Measurements from ENCODE around the gene BSND.

Gene BSND

GRCh38 chr1:54991939-54992338, 6.8 kb upstream of the BSND start:
- Histone ChIP-seq H3K4me1 (ENCODE audit: control insufficient read depth in 1 of 2, insufficient read depth in 2 of 2, low read length in 2 of 2) (no peaks in the 10 kb centered on the region), H3K36me3 (ENCODE audit: control insufficient read depth in 1 of 2, insufficient read depth in 2 of 2, low read length in 2 of 2) (no peaks in the 10 kb centered on the region), H3K27me3 (ENCODE audit: control insufficient read depth in 1 of 2, insufficient read depth in 2 of 2, low read length in 2 of 2) (peaks cover under 1 to 11% of the 10 kb centered on the region in 2 donors), H3K27ac (ENCODE audit: low read depth, low read length) (no peak overlapping the region), H3K9ac (ENCODE audit: low read depth in 1 of 2, low read length in 2 of 2) (no peak overlapping the region), H3K9me3 (ENCODE audit: control insufficient read depth in 1 of 2, low read length in 2 of 2) (no peaks in the 10 kb centered on the region), H3K4me3 (ENCODE audit: low read depth in 1 of 2, low read length in 2 of 2) (no peak overlapping the region)

GRCh38 chr1:54993140-54993539, 5.6 kb upstream of the BSND start:
- no peak overlapping the region for H3K27ac ChIP-seq (ENCODE audit: low read depth, low read length)
- no peaks in the 10 kb centered on the region for H3K9me3 ChIP-seq (ENCODE audit: control insufficient read depth in 1 of 2, low read length in 2 of 2)
- H3K9ac ChIP-seq (ENCODE audit: low read depth in 1 of 2, low read length in 2 of 2) = no peak overlapping the region
- no peaks in the 10 kb centered on the region for H3K4me1 ChIP-seq (ENCODE audit: control insufficient read depth in 1 of 2, insufficient read depth in 2 of 2, low read length in 2 of 2)
- H3K36me3 ChIP-seq (ENCODE audit: control insufficient read depth in 1 of 2, insufficient read depth in 2 of 2, low read length in 2 of 2) = no peaks in the 10 kb centered on the region
- H3K27me3 ChIP-seq (ENCODE audit: control insufficient read depth in 1 of 2, insufficient read depth in 2 of 2, low read length in 2 of 2) = peaks cover 8 to 21% of the 10 kb centered on the region in 2 donors
- H3K4me3 ChIP-seq (ENCODE audit: low read depth in 1 of 2, low read length in 2 of 2) = no peak overlapping the region

- H3K4me1 ChIP-seq (ENCODE audit: control insufficient read depth in 1 of 2, insufficient read depth in 2 of 2, low read length in 2 of 2) = no peaks in the 10 kb centered on the region
- H3K9ac ChIP-seq (ENCODE audit: low read depth in 1 of 2, low read length in 2 of 2) = no peak overlapping the region
- no peak overlapping the region for H3K4me3 ChIP-seq (ENCODE audit: low read depth in 1 of 2, low read length in 2 of 2)
- H3K9me3 ChIP-seq (ENCODE audit: control insufficient read depth in 1 of 2, low read length in 2 of 2) = no peaks in the 10 kb centered on the region
- no peak overlapping the region for H3K27ac ChIP-seq (ENCODE audit: low read depth, low read length)
- H3K27me3 ChIP-seq (ENCODE audit: control insufficient read depth in 1 of 2, insufficient read depth in 2 of 2, low read length in 2 of 2) = peaks cover 8 to 24% of the 10 kb centered on the region in 2 donors
- H3K36me3 ChIP-seq (ENCODE audit: control insufficient read depth in 1 of 2, insufficient read depth in 2 of 2, low read length in 2 of 2) = no peaks in the 10 kb centered on the region
Measured at GRCh38 chr1:54994355-54994990, 4.3 kb upstream of the BSND start.

- no peak overlapping the region for H3K4me3 ChIP-seq (ENCODE audit: low read depth in 1 of 2, low read length in 2 of 2)
- no peaks in the 10 kb centered on the region for H3K36me3 ChIP-seq (ENCODE audit: control insufficient read depth in 1 of 2, insufficient read depth in 2 of 2, low read length in 2 of 2)
- no peaks in the 10 kb centered on the region for H3K9me3 ChIP-seq (ENCODE audit: control insufficient read depth in 1 of 2, low read length in 2 of 2)
- no peak overlapping the region for H3K9ac ChIP-seq (ENCODE audit: low read depth in 1 of 2, low read length in 2 of 2)
- H3K27me3 ChIP-seq (ENCODE audit: control insufficient read depth in 1 of 2, insufficient read depth in 2 of 2, low read length in 2 of 2) = peaks cover 8 to 24% of the 10 kb centered on the region in 2 donors
- H3K4me1 ChIP-seq (ENCODE audit: control insufficient read depth in 1 of 2, insufficient read depth in 2 of 2, low read length in 2 of 2) = no peaks in the 10 kb centered on the region
- no peak overlapping the region for H3K27ac ChIP-seq (ENCODE audit: low read depth, low read length)
Measured at GRCh38 chr1:54995013-54995760, 3.5 kb upstream of the BSND start.

- Histone ChIP-seq H3K4me3 (ENCODE audit: low read depth in 1 of 2, low read length in 2 of 2) (no peak overlapping the region), H3K27ac (ENCODE audit: low read depth, low read length) (no peak overlapping the region), H3K9ac (ENCODE audit: low read depth in 1 of 2, low read length in 2 of 2) (no peak overlapping the region), H3K4me1 (ENCODE audit: control insufficient read depth in 1 of 2, insufficient read depth in 2 of 2, low read length in 2 of 2) (no peaks in the 10 kb centered on the region), H3K27me3 (ENCODE audit: control insufficient read depth in 1 of 2, insufficient read depth in 2 of 2, low read length in 2 of 2) (peaks cover 8 to 29% of the 10 kb centered on the region in 2 donors), H3K36me3 (ENCODE audit: control insufficient read depth in 1 of 2, insufficient read depth in 2 of 2, low read length in 2 of 2) (no peaks in the 10 kb centered on the region), H3K9me3 (ENCODE audit: control insufficient read depth in 1 of 2, low read length in 2 of 2) (no peaks in the 10 kb centered on the region)
Measured at GRCh38 chr1:54995835-54996234, 2.9 kb upstream of the BSND start.

- H3K27ac ChIP-seq (ENCODE audit: low read depth, low read length) = no peak overlapping the region
- peak overlapping the region in 1 of 2 donors; percentile 30 for H3K4me3 ChIP-seq (ENCODE audit: low read depth in 1 of 2, low read length in 2 of 2)
Measured at GRCh38 chr1:54996359-54996868, 2.3 kb upstream of the BSND start.

GRCh38 chr1:54996869-54997710, 1.6 kb upstream of the BSND start:
- Histone ChIP-seq H3K36me3 (ENCODE audit: control insufficient read depth in 1 of 2, insufficient read depth in 2 of 2, low read length in 2 of 2) (no peaks in the 10 kb centered on the region), H3K4me3 (ENCODE audit: low read depth in 1 of 2, low read length in 2 of 2) (peak overlapping the region in 1 of 2 donors; percentile 30), H3K4me1 (ENCODE audit: control insufficient read depth in 1 of 2, insufficient read depth in 2 of 2, low read length in 2 of 2) (no peaks in the 10 kb centered on the region), H3K27ac (ENCODE audit: low read depth, low read length) (no peak overlapping the region), H3K27me3 (ENCODE audit: control insufficient read depth in 1 of 2, insufficient read depth in 2 of 2, low read length in 2 of 2) (peaks cover 8 to 30% of the 10 kb centered on the region in 2 donors), H3K9me3 (ENCODE audit: control insufficient read depth in 1 of 2, low read length in 2 of 2) (no peaks in the 10 kb centered on the region), H3K9ac (ENCODE audit: low read depth in 1 of 2, low read length in 2 of 2) (no peak overlapping the region)

More at GRCh38 chr1:54996359-54996868, 2.3 kb upstream of the BSND start:
- Histone ChIP-seq H3K27me3 (ENCODE audit: control insufficient read depth in 1 of 2, insufficient read depth in 2 of 2, low read length in 2 of 2) (peaks cover 8 to 30% of the 10 kb centered on the region in 2 donors), H3K36me3 (ENCODE audit: control insufficient read depth in 1 of 2, insufficient read depth in 2 of 2, low read length in 2 of 2) (no peaks in the 10 kb centered on the region), H3K4me1 (ENCODE audit: control insufficient read depth in 1 of 2, insufficient read depth in 2 of 2, low read length in 2 of 2) (no peaks in the 10 kb centered on the region), H3K9me3 (ENCODE audit: control insufficient read depth in 1 of 2, low read length in 2 of 2) (no peaks in the 10 kb centered on the region), H3K9ac (ENCODE audit: low read depth in 1 of 2, low read length in 2 of 2) (no peak overlapping the region)

GRCh38 chr1:54997711-54997986, 1.1 kb upstream of the BSND start:
- no peak overlapping the region for H3K4me3 ChIP-seq (ENCODE audit: low read depth in 1 of 2, low read length in 2 of 2)
- H3K9ac ChIP-seq (ENCODE audit: low read depth in 1 of 2, low read length in 2 of 2) = no peak overlapping the region
- no peak overlapping the region for H3K27ac ChIP-seq (ENCODE audit: low read depth, low read length)
- peaks cover 8 to 30% of the 10 kb centered on the region in 2 donors for H3K27me3 ChIP-seq (ENCODE audit: control insufficient read depth in 1 of 2, insufficient read depth in 2 of 2, low read length in 2 of 2)
- no peaks in the 10 kb centered on the region for H3K36me3 ChIP-seq (ENCODE audit: control insufficient read depth in 1 of 2, insufficient read depth in 2 of 2, low read length in 2 of 2)
- H3K9me3 ChIP-seq (ENCODE audit: control insufficient read depth in 1 of 2, low read length in 2 of 2) = no peaks in the 10 kb centered on the region
- H3K4me1 ChIP-seq (ENCODE audit: control insufficient read depth in 1 of 2, insufficient read depth in 2 of 2, low read length in 2 of 2) = no peaks in the 10 kb centered on the region

GRCh38 chr1:54998100-54998499, 633 bp upstream of the BSND start:
- Histone ChIP-seq H3K9ac (ENCODE audit: low read depth in 1 of 2, low read length in 2 of 2) (no peak overlapping the region), H3K4me1 (ENCODE audit: control insufficient read depth in 1 of 2, insufficient read depth in 2 of 2, low read length in 2 of 2) (no peaks in the 10 kb centered on the region), H3K27me3 (ENCODE audit: control insufficient read depth in 1 of 2, insufficient read depth in 2 of 2, low read length in 2 of 2) (peaks cover 8 to 30% of the 10 kb centered on the region in 2 donors), H3K36me3 (ENCODE audit: control insufficient read depth in 1 of 2, insufficient read depth in 2 of 2, low read length in 2 of 2) (no peaks in the 10 kb centered on the region), H3K9me3 (ENCODE audit: control insufficient read depth in 1 of 2, low read length in 2 of 2) (no peaks in the 10 kb centered on the region), H3K27ac (ENCODE audit: low read depth, low read length) (no peak overlapping the region), H3K4me3 (ENCODE audit: low read depth in 1 of 2, low read length in 2 of 2) (no peak overlapping the region)

Measured in duodenal mucosa (tissue), 2 donors.